Measurements from ENCODE around the gene NNT. TPM values are rescaled to one million over a fixed set of nuclear protein-coding genes. Genes with fewer than 3 reads are reported as not detected.
"Not testable (repeated sequence)": the region's sequence is repeated elsewhere in the genome, so short reads cannot be mapped to it uniquely, and the experiment has no call there.

The NNT gene
- polyA plus RNA-seq, 3 donors: 95.3 to 116 (median 107) TPM

DNA sequence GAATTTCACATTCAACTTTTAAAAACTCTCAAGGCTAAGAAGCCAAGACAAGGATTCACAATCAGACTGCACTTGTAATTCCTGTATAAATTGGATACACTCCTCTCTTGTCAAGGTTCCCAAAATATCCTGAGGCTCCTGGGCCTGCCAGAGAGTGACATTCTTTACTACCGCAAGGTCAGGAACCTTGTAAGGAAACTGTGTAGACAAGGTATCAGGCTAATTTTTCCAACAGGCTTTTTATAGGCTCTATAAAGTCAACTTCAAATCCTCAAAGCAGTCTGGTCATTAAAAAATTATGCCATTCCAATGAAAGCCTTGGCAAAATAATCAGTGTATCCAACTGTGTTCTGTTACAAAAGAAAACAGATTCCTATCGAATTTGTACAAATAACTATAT is 30.6 kb upstream of the NNT start:
- DNase-seq (ENCODE audit: extremely low read depth in 1 of 11, low read depth in 9 of 11, low spot score in 4 of 11): no peak

DNA sequence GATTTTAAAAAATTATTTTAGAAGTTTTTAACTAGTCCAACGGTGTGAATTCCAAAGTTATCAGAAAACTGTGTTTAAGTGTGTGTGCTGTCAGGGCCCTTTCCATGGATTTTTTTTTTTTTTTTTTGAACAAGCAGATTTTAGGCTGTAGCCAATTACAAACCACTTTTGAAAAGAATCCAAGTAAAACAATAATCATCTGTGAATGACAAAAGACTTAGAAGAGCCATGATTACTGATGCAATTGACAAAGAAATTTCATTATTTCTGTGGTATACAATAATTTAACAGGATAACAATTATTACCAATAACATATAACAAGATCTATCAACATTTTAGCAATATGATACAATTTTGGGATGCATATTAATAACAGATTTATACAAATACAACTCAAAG is 29.9 kb upstream of the NNT start:
- no peak for DNase-seq (ENCODE audit: extremely low read depth in 1 of 11, low read depth in 9 of 11, low spot score in 4 of 11)

DNA sequence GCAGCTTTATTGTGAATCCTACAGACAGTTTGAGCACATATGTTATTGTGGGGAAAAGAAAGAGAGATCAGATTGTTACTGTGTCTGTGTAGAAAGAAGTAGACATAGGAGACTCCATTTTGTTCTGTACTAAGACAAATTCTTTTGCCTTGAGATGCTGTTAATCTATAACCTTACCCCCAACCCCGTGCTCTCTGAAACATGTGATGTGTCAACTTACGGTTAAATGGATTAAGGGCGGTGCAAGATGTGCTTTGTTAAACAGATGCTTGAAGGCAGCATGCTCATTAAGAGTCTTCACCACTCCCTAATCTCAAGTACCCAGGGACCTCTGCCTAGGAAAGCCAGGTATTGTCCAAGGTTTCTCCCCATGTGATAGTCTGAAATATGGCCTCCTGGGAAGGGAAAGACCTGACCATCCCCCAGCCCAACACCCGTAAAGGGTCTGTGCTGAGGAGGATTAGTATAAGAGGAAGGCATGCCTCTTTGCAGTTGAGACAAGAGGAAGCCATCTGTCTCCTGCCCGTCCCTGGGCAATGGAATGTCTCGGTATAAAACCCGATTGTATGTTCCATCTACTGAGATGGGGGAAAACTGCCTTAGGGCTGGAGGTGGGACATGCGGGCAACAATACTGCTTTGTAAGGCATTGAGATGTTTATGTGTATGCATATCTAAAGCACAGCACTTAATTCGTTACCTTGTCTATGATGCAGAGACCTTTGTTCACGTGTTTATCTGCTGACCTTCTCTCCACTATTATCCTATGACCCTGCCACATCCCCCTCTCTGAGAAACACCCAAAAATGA is 22.4 kb upstream of the NNT start:
- DNase-seq (ENCODE audit: extremely low read depth in 1 of 11, low read depth in 9 of 11, low spot score in 4 of 11): not testable (repeated sequence)

DNA sequence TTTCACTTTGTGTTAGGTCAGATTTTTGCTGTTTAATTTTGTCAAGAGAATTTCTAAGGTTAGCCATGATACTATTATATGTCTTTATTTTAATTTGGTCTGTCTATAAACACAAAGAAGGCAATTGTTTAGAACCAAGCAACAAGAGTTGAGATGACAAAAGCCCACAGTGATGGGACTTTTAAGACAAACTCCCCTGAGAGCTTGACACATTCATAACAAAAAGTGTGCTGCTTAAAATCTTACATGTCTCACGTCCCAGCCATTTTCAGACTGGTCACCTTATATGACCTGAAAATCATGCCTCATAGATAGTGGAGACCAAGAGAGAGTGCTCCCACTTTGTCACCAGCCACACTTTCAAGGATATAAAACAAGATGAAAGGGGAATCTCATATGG is 21.6 kb upstream of the NNT start:
- no peak for DNase-seq (ENCODE audit: extremely low read depth in 1 of 11, low read depth in 9 of 11, low spot score in 4 of 11)

DNA sequence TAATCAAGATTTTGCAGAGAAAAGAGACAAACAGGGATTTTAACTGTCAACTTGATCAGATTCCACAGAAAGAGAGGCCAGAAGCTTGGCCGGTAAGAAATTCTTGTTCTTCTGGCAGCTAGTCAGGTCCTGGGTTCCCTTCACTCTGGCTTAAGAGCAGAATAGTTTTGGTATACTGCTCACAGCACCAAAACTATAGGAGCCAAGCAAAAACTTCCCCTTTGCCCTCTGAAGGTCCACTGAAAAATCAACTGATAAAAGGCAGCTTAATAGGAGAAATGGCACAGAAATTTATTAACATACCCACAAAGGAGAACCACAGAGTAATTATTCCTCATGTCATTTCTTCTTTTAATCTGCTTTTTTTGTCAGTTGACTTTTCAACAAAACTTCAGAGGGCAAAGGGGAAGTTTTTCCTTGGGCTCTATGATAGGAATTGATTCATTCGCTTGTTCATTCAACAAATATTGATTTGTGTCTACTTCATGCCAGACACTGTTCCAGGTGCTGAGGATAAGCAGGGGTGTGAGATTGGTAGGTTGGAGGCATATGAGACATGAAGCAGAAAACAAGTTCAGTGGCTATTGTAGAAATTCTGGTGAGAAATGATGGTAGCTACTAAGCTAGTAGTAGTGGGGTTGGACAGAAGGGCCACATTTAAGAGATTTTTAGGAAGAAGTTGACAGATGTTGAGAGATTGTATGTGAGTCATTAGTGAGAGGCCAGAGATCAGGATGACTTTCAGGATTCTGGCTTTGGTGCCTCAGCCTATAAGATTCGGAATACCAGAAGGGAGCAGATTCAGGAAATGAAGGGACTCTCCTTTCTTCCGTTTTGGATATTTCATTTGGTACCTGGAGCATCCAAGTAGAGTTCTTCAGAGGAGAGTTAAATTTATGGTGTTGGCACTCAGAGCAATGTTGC is 20.6 kb upstream of the NNT start:
- DNase-seq (ENCODE audit: extremely low read depth in 1 of 11, low read depth in 9 of 11, low spot score in 4 of 11): no peak

DNA sequence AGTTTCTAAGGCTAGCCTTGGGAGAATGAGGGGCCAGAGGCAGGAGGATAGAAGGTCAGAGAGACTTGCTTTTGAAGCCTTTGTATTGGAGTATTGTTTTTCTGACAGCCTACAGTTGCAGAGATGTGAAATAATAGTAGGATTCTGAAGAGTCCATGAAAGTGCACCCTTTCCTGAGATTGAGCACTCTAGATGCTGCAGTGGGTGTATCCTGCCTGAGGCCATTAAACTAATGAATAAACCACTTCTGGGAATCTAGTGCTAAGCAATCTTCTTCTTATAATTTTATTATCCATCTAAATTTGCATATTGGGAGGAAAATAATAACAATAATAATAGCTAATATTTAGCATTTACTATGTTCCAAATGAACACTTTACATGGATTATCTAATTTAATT is 19.3 kb upstream of the NNT start:
- no peak for DNase-seq (ENCODE audit: extremely low read depth in 1 of 11, low read depth in 9 of 11, low spot score in 4 of 11)

DNA sequence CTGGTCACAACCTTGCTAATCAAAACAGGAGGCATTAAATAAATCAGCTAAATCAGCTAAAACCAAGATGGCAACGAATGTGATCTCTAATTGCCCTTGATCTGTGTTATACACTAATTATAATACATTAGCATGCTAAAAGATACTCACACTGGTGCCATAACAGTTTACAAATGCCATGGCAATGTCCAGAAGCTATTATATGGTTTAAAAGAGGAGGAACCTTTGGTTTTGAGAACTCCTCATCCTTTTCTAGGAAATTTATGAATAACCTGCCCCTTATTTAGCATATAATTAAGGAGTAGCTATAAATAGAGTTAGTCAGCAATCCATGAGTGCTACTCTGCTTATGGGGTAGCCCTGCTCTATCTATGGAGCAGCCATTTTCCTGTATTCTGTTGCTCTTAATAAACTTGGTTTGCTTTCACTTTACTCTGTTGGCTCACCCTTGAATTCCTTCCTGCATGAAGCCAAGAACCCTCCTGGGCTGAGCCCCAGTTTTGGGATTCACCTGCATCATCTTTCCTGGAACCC is 18.7 kb upstream of the NNT start:
- DNase-seq (ENCODE audit: extremely low read depth in 1 of 11, low read depth in 9 of 11, low spot score in 4 of 11): no peak

DNA sequence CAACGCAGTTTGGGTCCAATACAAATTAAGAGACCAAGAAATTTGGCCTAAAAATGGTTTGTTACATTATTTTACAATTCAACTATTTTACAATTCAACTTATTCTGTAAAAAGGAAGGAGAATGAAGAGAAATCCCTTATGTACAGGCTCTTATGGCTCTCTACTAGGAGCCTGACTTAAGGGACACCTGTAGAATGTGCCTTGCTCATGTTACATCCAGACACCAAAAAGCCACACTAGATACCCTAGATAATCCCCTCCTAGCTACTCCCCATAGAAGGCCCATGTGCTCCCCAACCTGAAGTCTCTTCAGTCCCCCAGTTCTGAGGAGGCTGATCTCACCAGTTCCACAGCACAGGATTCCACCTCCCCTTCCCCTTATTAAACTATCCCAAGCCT is 14.1 kb upstream of the NNT start:
- no peak for DNase-seq (ENCODE audit: extremely low read depth in 1 of 11, low read depth in 9 of 11, low spot score in 4 of 11)

DNA sequence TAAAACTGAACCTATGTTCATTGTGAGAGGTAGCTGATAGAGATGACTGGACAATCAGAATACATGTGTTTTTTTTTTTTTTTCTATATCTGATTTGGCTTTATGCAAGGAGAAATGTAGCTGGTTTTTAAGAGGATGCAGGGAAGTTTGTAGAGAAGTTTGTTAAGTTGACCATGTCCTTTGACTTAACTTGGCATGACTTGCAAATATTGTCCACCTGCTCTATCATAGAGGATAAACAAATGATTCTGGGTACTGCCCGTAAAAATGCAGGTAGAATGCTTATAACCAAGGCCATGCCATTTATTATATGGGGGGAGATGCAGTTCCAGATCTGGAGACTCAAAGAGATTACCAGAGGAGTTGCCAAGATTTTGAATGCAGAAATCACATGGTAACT is 13.7 kb upstream of the NNT start:
- DNase-seq (ENCODE audit: extremely low read depth in 1 of 11, low read depth in 9 of 11, low spot score in 4 of 11): no peak

DNA sequence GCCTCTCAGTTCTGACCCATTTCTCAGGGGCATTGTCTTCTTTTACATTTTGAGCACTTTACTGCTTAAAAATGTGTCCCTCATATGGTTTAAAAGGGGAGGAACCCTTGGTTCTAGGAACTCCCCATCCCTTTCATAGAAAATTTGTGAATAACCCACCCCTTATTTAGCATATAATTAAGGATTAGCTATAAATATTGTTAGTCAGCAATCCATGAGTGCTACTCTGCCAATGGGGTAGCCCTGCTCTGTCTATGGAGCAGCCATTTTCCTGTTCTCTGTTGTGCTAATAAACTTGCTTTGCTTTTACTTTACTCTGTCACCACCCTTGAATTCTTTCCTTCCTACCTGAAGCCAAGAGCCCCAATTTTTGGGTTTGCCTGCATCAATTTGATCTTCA is 12.3 kb upstream of the NNT start:
- DNase-seq (ENCODE audit: extremely low read depth in 1 of 11, low read depth in 9 of 11, low spot score in 4 of 11): no peak

DNA sequence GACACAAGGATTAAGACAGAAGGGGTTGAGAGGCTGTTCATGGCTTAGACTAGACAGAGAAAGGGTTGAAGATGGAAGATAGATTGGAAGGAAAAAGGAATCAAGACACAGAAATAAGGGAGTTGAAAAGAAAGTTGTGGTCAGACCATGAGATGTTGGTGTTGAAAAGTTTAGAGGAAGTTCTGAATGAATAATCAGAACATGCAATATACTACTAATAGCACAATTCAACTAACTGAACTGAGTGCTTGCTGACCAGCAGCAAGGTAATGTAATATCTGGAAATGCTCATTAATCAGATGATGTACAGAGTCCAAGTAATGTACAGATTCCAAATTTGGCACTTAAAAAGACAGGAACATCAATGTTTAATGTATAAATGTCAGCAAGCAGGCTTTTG is 10.6 kb upstream of the NNT start:
- DNase-seq (ENCODE audit: extremely low read depth in 1 of 11, low read depth in 9 of 11, low spot score in 4 of 11): no peak

DNA sequence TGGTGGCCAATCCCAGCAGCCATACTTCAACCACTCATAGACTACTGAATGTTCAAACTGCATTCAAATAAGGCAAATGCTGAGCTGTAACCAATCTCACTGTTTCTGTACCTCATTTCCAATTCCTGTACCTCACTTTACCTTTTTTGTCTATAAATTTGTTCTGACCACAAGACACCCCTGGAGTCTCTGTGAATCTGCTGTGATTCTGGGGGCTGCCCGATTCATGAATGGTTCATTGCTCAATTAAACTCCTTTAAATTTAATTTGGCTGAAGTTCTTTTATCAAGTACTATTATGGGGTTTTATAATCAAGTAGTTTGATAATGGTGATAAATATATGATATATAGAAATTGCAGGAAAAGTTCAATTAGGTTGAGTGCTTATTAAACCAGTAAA is 4.1 kb upstream of the NNT start:
- not testable (repeated sequence) for DNase-seq (ENCODE audit: extremely low read depth in 1 of 11, low read depth in 9 of 11, low spot score in 4 of 11)

DNA sequence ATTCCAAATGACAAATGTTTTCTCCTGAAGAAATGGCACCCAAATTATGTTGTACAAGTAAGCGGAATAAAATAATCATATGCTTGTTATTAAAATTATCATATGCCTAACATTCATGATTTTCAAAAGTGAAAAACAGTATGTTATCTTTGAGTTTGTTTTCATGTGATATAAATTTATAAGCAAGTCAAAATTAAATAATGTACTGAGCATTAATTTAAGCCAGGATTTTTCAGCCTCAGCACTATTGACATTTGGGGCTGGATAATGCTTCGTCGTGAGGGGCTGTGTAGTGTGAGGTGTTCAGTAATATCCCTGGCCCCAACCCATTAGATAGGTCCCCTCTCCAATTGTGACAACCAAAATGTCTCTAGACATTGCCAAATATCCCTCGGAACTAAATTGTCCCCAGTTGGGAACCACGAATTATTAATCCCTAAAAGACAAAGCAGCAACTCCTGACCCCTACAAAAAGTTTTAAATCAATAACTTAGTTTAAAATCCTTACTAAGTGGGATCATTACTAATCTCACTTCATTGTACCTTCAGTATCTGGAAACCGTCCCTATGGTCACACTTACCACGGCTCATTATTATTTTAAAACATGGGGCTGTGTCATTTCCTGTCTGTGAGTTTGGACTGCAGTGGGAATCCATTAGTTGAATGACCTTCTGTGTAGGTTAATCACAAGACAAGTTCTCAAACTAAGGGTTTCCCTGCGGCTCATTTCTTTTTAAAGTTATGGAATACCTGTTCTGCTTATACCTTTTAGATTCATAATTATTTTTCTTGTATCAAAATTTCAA is 1.3 kb upstream of the NNT start:
- DNase-seq (ENCODE audit: extremely low read depth in 1 of 11, low read depth in 9 of 11, low spot score in 4 of 11): peak in 8 of 11 donors; percentile 3 to 13 (median 9)

DNA sequence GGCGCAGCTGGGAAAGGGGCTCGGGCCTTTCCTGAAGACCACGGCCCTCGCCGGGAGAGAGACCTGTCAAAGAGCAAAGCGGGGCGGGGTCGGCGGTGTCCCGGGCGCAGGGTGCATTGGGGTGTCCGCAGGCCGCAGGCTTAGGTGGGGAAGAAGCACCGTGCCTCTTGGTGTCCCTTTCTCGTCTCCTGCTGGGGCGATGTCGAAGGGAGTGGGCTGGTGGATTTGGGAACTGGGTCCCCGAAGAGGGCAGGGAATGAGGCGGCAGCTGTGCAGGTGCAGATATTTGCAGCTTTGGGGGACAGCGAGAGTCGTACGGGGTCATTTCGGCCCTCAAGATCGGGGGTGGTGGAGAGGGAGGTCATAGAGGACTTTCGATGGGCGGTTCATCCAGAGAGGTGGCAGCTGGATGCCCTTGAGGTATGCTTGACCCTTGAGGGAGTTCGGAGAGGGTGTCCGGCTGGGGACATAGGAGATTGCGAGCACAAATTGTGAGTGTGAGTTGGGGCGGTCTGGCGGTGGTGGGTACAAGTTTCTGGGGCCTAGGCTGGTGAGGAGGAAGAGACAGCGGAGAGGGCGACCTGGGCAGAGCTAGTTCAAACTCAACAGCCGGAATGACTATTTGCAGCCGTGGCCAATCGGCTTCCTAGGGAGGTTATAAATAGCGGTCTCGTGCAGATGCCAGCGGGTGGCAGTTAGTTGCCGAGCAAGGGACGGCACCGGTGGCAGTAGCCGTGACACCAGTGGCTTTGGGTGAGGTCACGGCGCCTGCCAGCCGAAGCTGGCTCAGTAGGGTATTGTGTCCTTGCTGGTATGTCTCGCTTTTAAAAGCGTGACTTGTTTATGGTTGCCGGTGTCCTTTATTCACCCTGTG is 601 bp downstream of the NNT start:
- DNase-seq (ENCODE audit: extremely low read depth in 1 of 11, low read depth in 9 of 11, low spot score in 4 of 11): peak in 10 of 11 donors; percentile 15 to 57 (median 32)

DNA sequence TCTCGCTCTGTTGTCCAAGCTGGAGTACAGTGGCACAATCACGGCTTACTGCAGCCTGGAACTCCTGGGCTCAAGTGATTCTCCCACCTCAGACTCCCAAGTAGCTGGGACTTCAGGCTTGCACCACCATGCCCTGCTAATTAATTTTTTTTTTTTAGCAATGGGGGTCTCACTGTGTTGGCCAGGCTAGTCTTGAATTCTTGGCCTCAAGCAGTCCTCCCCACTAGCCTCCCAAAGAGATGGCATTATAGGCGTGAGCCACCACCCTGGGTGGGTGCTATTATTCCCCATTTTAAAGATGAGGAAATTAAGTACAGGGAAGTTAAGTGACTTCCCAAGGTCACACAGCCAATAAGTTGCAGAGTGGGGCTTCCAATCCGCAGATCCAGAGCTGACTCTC is 1.7 kb downstream of the NNT start:
- DNase-seq (ENCODE audit: extremely low read depth in 1 of 11, low read depth in 9 of 11, low spot score in 4 of 11): no peak

DNA sequence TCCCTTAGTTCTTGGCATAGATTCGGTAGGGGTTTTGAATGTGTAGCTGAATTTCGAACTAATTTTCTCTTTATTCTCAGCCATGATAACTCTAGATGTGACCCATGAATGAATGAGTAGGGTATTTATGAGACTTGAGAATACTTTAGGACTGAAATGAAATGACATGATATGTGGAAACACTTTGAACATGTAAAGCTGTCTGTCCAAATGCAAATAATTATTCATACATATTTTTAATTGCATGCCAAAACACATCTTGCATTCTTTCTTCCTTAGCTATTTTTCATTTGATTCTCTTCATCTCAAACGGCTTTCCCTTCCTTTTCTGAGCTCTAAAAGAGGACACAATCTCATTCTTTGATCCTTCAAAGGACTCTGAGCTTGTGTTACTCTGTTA is 3.4 kb downstream of the NNT start:
- DNase-seq (ENCODE audit: extremely low read depth in 1 of 11, low read depth in 9 of 11, low spot score in 4 of 11): no peak

DNA sequence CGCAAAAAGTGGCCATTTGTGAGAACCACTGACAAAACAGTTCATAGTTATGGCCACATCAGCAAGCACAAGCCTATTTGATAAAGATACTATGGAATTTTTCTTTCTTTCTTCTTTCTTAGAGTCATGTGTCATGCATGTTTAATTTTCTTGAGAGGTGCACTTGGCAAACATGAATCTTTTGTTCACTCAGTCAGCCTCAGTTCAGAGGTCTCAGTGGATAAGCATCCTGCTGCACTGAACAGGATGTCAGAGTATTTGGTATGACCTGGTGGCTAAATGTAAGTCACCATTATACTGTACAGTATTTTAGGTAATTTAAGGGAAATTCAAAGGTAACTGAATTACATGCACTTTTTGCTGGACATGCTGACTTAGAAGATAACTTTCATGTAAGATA is 5.4 kb downstream of the NNT start:
- no peak for DNase-seq (ENCODE audit: extremely low read depth in 1 of 11, low read depth in 9 of 11, low spot score in 4 of 11)

DNA sequence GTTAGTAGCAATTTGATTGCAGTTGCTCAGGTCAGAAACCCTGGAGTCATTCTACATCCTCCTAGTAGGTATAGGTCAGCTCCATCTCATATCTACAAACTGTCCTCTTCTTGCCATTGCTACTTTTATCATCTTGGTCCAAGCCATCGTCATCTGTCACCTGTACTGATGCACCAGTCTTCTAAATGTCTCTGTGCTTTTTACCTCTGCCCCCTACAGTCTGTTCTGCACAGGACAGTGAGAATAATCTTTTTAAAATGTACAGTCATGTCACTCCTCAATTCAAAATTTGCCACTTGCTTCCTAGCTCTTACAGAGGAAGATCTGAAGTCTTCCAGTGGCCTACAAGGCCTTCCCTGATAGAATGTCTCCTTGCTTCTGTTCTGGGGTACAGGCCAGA is 6.8 kb downstream of the NNT start:
- no peak for DNase-seq (ENCODE audit: extremely low read depth in 1 of 11, low read depth in 9 of 11, low spot score in 4 of 11)

All from renal cortex interstitium (tissue), 11 donors.